Endothelial cell (in vitro differentiated cells): Measurements from ENCODE around the gene STARD5. TPM values are rescaled to one million over a fixed set of nuclear protein-coding genes. Genes with fewer than 3 reads are reported as not detected.

Experiments used
- DNase-seq: peaks from one replicate; pipeline ENCODE4 v3.0.0; 2021; ENCODE audit warnings: low spot score
- H3K27ac Mint-ChIP-seq: one replicate; pipeline ENCODE4 v1.8.0; 2021; ENCODE audit warnings: mixed read lengths, inconsistent platforms; ENCODE audit not compliant: unreplicated experiment
- H3K27me3 Mint-ChIP-seq: one replicate; pipeline ENCODE4 v1.8.0; 2021; ENCODE audit warnings: mild to moderate bottlenecking, moderate library complexity, mixed read lengths, inconsistent platforms; ENCODE audit not compliant: unreplicated experiment
- H3K36me3 Mint-ChIP-seq: one replicate; pipeline ENCODE4 v1.8.0; 2021; ENCODE audit warnings: mild to moderate bottlenecking, low read depth, mixed read lengths, inconsistent platforms; ENCODE audit not compliant: unreplicated experiment
- H3K4me1 Mint-ChIP-seq: one replicate; pipeline ENCODE4 v1.8.0; 2021; ENCODE audit warnings: mild to moderate bottlenecking, mixed read lengths, inconsistent platforms; ENCODE audit not compliant: unreplicated experiment
- H3K4me3 Mint-ChIP-seq: one replicate; pipeline ENCODE4 v1.8.0; 2021; ENCODE audit warnings: mild to moderate bottlenecking, mixed read lengths, inconsistent platforms; ENCODE audit not compliant: unreplicated experiment
- H3K9me3 Mint-ChIP-seq: one replicate; pipeline ENCODE4 v1.8.0; 2021; ENCODE audit warnings: mixed read lengths, inconsistent platforms; ENCODE audit not compliant: unreplicated experiment
- total RNA-seq: library from RNA; stranded (reverse); fragmentation: NEBNext Ultra II Directional; extraction: Animal tissue kit (Norgen Biotek cat#: 25700); gene quantifications from one replicate; pipeline ENCODE4 v1.2.1, GENCODE V29; 2021; ENCODE audit not compliant: unreplicated experiment
- TF ChIP-seq, protein P1 (sequence below): fragments of 200-600 bp; sonication (generic); IDR thresholded peaks from one replicate; pipeline ENCODE4 v1.5.0; 2021; ENCODE audit warnings: antibody characterized with exemption; ENCODE audit not compliant: unreplicated experiment

The STARD5 gene
- total RNA-seq, 1 donor from 2014 or later = 7.3 TPM

- H3K9me3 Mint-ChIP-seq = no peaks in the 10 kb centered on the region
- no peak overlapping the region for H3K27ac Mint-ChIP-seq
- H3K27me3 Mint-ChIP-seq = no peaks in the 10 kb centered on the region
- H3K36me3 Mint-ChIP-seq = no peaks in the 10 kb centered on the region
- TF ChIP-seq, protein P1, sequence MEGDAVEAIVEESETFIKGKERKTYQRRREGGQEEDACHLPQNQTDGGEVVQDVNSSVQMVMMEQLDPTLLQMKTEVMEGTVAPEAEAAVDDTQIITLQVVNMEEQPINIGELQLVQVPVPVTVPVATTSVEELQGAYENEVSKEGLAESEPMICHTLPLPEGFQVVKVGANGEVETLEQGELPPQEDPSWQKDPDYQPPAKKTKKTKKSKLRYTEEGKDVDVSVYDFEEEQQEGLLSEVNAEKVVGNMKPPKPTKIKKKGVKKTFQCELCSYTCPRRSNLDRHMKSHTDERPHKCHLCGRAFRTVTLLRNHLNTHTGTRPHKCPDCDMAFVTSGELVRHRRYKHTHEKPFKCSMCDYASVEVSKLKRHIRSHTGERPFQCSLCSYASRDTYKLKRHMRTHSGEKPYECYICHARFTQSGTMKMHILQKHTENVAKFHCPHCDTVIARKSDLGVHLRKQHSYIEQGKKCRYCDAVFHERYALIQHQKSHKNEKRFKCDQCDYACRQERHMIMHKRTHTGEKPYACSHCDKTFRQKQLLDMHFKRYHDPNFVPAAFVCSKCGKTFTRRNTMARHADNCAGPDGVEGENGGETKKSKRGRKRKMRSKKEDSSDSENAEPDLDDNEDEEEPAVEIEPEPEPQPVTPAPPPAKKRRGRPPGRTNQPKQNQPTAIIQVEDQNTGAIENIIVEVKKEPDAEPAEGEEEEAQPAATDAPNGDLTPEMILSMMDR = no peak
- peaks cover 8% of the 10 kb centered on the region for H3K4me1 Mint-ChIP-seq
- H3K4me3 Mint-ChIP-seq = no peak overlapping the region
- DNase-seq = no peak
Observed at GRCh38 chr15:81339321-81339720, 15.4 kb upstream of the STARD5 start.

DNA sequence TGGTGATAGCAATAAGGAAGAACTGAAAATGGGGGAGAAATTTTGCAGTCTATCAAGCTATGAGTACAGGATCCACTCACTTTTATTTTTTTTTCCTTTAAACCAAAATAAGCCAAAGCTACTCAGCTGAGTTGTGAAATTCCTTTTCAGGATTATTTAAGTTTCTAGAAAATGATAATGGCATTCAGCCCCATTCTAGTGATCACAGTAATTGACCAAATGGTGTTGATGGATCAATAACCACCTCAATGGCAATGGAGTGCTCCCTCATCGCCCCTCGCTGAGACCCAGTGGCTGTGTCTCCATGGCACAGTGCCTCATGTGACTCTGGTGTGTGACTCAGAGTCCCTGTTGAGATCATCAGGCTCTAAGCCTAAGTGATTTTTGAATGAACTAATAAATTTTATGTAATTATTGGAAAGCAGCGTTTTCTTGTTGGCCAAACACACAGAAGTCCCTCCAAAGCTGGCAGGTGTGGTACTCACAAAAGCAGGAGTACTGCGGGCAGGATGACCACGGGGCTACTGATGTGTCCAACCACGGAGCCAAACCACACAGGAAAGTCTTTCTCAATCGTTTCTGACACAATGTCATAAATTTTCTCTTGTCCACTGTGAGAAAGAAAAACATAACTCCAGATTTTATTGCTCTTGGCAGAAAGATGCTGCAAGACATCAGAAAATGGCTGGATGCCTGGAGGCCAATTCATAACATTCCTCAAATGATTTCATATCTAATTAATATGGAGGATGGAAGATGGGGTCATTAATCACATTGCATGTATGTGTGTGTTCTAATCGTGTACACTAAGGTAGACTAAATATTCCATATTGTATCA, 14.4 kb upstream of the STARD5 start:
- no peaks in the 10 kb centered on the region for H3K9me3 Mint-ChIP-seq
- H3K4me1 Mint-ChIP-seq = peaks cover 8% of the 10 kb centered on the region
- H3K4me3 Mint-ChIP-seq = no peak overlapping the region
- TF ChIP-seq, protein P1 = no peak
- DNase-seq = no peak
- H3K27me3 Mint-ChIP-seq = no peaks in the 10 kb centered on the region
- no peaks in the 10 kb centered on the region for H3K36me3 Mint-ChIP-seq
- H3K27ac Mint-ChIP-seq = no peak overlapping the region

DNA sequence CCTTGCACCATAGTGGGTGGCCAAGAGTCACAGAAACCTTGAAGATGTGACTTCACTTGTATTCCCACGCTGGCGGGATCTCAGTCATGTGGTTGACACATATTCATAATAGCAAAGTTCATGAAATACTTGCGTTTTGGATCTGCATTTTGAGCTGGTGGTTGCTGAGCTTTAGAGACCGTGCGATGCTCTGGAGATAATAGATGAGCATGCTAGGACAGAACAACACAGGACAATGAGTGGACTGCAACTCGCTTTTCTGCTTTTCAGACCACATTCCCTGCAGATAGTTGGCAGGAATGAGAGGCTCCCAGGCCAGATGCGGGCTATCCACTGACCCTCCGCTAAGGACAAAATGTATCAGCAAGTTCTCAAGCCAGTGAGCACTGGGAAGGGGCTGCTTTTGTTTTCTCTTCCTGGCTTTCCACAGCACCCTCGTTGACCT, 13.8 kb upstream of the STARD5 start:
- H3K27ac Mint-ChIP-seq = no peak overlapping the region

DNA sequence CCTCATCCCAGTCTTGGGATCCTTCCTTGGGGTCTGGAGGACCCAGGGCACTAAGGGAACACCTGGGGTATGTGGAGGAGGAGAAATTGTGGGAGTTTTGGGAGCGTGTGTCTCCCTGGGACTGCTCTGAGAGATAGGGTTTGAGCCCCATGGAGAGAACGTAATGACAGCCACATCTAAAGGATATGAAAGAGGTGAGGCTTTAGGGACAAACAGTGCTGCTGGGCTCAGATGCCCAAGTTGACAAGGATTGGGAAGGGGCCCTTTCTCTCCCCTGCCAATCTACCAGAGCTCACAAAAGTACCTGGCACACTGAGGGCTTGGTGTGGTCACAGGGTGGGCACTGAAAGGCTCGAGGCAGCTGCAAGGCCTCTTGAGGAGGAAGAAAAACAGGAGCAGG, 13.3 kb upstream of the STARD5 start:
- H3K27me3 Mint-ChIP-seq = peaks cover 3% of the 10 kb centered on the region
- no peak overlapping the region for H3K4me3 Mint-ChIP-seq
- peaks cover 4% of the 10 kb centered on the region for H3K36me3 Mint-ChIP-seq
- TF ChIP-seq, protein P1 = no peak
- no peak overlapping the region for H3K27ac Mint-ChIP-seq
- DNase-seq = no peak
- peaks cover 8% of the 10 kb centered on the region for H3K4me1 Mint-ChIP-seq
- H3K9me3 Mint-ChIP-seq = no peaks in the 10 kb centered on the region

More for the DNA sequence above, 13.8 kb upstream of the STARD5 start:
- Mint-ChIP-seq H3K4me3 (no peak overlapping the region), H3K4me1 (peaks cover 8% of the 10 kb centered on the region), H3K9me3 (no peaks in the 10 kb centered on the region), H3K36me3 (peaks cover 4% of the 10 kb centered on the region), H3K27me3 (peaks cover 3% of the 10 kb centered on the region)
- no peak for DNase-seq
- TF ChIP-seq, protein P1 = no peak

DNA sequence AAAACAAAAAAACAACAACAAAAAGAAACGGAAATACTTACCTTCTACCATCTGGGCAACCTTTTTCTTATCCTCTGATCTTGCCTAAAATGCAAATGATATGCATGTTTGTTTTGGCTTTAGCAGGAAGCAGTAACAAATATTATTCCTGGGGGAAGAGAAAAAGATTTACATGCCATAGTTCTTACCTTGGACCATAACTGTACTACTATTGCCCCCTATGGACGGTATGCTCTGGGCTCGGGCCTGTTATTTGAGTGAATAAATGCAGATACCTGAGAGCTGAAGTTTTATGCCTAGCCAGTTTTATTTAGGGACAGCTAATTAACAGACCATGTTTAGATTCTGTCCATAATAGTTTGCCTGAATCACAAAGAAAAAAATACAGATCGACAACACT, 12.6 kb upstream of the STARD5 start:
- H3K4me3 Mint-ChIP-seq = no peak overlapping the region
- H3K4me1 Mint-ChIP-seq = peaks cover 8% of the 10 kb centered on the region
- no peak for DNase-seq
- peaks cover 4% of the 10 kb centered on the region for H3K36me3 Mint-ChIP-seq
- H3K27me3 Mint-ChIP-seq = peaks cover 3% of the 10 kb centered on the region
- H3K27ac Mint-ChIP-seq = no peak overlapping the region
- H3K9me3 Mint-ChIP-seq = no peaks in the 10 kb centered on the region
- TF ChIP-seq, protein P1 = no peak
